ENCODE results near the gene ABHD14A. TPM values are rescaled to one million over a fixed set of nuclear protein-coding genes. Genes with fewer than 3 reads are reported as not detected.

Gene ABHD14A
- total and polyA plus RNA-seq, 2 of the 4 experiments (the other 2 are of a cell fraction): 3.4 to 10.0 TPM

DNA sequence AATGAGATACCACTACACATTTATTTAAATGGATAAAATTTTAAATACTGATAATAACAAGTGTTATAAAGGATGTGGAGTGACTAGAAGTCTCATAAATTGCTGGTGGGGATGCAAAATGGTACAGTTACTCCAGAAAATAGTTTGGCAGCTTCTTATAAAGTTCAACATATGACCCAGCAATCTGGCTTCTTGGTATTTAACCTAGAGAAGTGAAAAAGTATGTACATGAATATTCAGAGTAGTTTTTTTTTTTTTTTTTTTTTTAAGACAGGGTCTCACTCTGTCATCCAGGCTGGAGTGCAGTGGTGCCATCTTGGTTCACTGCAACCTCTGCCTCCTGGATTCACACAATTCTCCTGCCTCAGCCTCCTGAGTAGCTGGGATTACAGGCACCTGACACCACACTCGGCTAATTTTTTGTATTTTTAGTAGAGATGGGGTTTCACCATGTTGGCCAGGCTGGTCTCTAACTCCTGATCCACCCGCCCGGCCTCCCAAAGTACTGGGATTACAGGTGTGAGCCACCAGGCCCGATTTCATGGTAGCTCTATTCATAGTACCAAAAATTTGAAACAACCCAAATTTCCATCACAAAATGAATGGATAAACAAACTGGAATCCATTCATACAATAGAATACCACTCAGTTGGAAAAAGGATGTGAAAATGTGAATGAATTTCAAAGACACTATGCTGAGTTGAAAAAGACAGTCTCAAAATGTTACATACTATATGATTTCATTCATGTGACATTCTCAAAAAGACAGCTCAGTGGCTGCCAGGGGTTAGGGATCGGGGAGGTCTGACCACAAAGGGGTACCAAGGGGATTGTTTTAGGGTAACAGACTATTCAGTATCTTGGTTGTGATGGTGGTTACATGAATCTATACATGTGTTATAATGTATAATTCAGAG lies 47.5 kb upstream of the ABHD14A start (continued):
- TF ChIP-seq CEBPB (IDR thresholded peaks at IDR 0.05; ENCODE audit: low read depth, low read length): no peak

DNA sequence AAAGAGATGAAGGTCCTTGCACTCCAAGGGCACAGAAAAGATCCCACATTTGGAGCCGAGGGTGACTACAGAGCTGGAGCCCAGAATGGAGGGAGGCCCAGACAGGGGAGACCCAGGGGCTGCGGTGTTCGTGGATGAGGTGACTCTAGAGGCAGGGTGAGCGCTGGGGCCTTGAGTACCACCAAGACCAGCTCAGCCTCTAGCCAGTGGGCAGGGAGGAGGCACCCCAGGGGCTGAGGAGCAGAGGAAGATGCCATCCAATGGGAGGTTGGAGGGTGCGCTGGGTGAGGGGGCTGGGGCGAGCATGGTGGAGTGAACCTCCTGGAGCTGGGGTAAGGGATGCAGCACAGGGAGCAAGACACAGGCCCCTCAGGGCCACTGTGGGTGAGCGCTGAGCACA lies 46.4 kb upstream of the ABHD14A start:
- TF ChIP-seq NFE2L2 (IDR thresholded peaks at IDR 0.05; ENCODE audit: low read depth, low read length) (no peak), CEBPB (IDR thresholded peaks at IDR 0.05; ENCODE audit: low read depth, low read length) (no peak), BHLHE40 (IDR thresholded peaks at IDR 0.05; ENCODE audit: low read depth, low read length) (no peak), SMC3 (IDR thresholded peaks at IDR 0.05; ENCODE audit: low read depth, low read length) (no peak), RCOR1 (IDR thresholded peaks at IDR 0.05; ENCODE audit: insufficient replicate concordance, low read length) (no peak), MXI1 (IDR thresholded peaks at IDR 0.05; ENCODE audit: borderline replicate concordance, low read depth, low read length) (no peak), FOS (IDR thresholded peaks at IDR 0.05; ENCODE audit: low read depth, low read length) (no peak), RAD21 (IDR thresholded peaks at IDR 0.05; ENCODE audit: low read length) (no peak), POLR2A (IDR thresholded peaks at IDR 0.05; ENCODE audit: low read depth, low read length) (no peak), MAFK (IDR thresholded peaks at IDR 0.05; ENCODE audit: low read depth, low read length) (no peak), CHD1 (IDR thresholded peaks at IDR 0.05; ENCODE audit: low read depth, low read length) (no peak), MAZ (IDR thresholded peaks at IDR 0.05; ENCODE audit: borderline replicate concordance, low read depth, low read length) (no peak)
- TF ChIP-seq, protein P1, sequence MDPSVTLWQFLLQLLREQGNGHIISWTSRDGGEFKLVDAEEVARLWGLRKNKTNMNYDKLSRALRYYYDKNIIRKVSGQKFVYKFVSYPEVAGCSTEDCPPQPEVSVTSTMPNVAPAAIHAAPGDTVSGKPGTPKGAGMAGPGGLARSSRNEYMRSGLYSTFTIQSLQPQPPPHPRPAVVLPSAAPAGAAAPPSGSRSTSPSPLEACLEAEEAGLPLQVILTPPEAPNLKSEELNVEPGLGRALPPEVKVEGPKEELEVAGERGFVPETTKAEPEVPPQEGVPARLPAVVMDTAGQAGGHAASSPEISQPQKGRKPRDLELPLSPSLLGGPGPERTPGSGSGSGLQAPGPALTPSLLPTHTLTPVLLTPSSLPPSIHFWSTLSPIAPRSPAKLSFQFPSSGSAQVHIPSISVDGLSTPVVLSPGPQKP (IDR thresholded peaks at IDR 0.05; ENCODE audit: borderline replicate concordance, low read depth, low read length): no peak
- TF ChIP-seq, protein P2, sequence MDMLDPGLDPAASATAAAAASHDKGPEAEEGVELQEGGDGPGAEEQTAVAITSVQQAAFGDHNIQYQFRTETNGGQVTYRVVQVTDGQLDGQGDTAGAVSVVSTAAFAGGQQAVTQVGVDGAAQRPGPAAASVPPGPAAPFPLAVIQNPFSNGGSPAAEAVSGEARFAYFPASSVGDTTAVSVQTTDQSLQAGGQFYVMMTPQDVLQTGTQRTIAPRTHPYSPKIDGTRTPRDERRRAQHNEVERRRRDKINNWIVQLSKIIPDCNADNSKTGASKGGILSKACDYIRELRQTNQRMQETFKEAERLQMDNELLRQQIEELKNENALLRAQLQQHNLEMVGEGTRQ (IDR thresholded peaks at IDR 0.05; ENCODE audit: low read depth, low read length): no peak
- no TSS peak for BruUV-seq (replicated peaks)

More for the DNA sequence above, 46.4 kb upstream of the ABHD14A start:
- H3K23ac ChIP-seq (ENCODE audit: low read depth, low read length): no peak overlapping the region
- H3K56ac ChIP-seq (ENCODE audit: extremely low read depth, insufficient read depth, low read length): no peak overlapping the region
- no peaks in the 10 kb centered on the region for H3K9me1 ChIP-seq (ENCODE audit: insufficient read depth, low read length)
- H3K4me2 ChIP-seq (ENCODE audit: low read depth, low read length): no peak overlapping the region
- no peak overlapping the region for H3K4ac ChIP-seq (ENCODE audit: low read depth, low read length)
- H3K4me3 ChIP-seq (ENCODE audit: insufficient read depth, low read depth, low read length): no peak overlapping the region
- WGBS, 2 experiments (ENCODE audit: extremely low coverage in 2 of 2, insufficient read length in 1 of 2): 80% methylated on average over 1 of the region's 7 CpGs; no CpG with 5 or more reads in 1 of the 2 experiments
- no peaks in the 10 kb centered on the region for H3K9me3 ChIP-seq (ENCODE audit: control insufficient read depth, insufficient read depth, low read length)
- H2AK9ac ChIP-seq (replicated peaks; ENCODE audit: low read depth, low read length, poor library complexity): no peak overlapping the region
- intact Hi-C loops (cut with micrococcal nuclease) (loop anchor here (10.0 kb wide), 1 partner anchor 594 kb away; no protein-coding TSS in a partner anchor), dilution Hi-C loops (cut with HindIII; ENCODE audit: low sequenced_read_pairs, unreplicated experiment) (no loop called here), in situ Hi-C loops (cut with MboI; ENCODE audit: low sequenced_read_pairs) (loop anchor here (25.0 kb wide), 1 partner anchor 541 kb away; the partner anchor contains the start of genes MANF and RBM15B)
- H2BK20ac ChIP-seq (ENCODE audit: low read depth, low read length): no peak overlapping the region
- H2AK5ac ChIP-seq (ENCODE audit: low read depth, low read length): no peak overlapping the region
- no peak overlapping the region for H2BK120ac ChIP-seq (ENCODE audit: low read depth, low read length)
- no peak overlapping the region for H2AFZ ChIP-seq (replicated peaks; ENCODE audit: low read length, poor library complexity)
- DNase-seq: no peak
- H2BK15ac ChIP-seq (ENCODE audit: low read depth, low read length): no peak overlapping the region
- ChIA-PET CTCF (no interaction called here), POLR2A (ENCODE audit: unreplicated experiment) (no interaction called here)
- no peaks in the 10 kb centered on the region for H3K27me3 ChIP-seq (ENCODE audit: control insufficient read depth, insufficient read depth, low read length)
- no peak for ATAC-seq (ENCODE audit: low read depth)
- no peak overlapping the region for H4K8ac ChIP-seq (ENCODE audit: low read depth in 2 of 2, low read length in 2 of 2)
- H3K9ac ChIP-seq (ENCODE audit: low read depth, low read length): no peak overlapping the region
- no peak overlapping the region for H3K27ac ChIP-seq (ENCODE audit: insufficient read depth, low read length)
- no peak overlapping the region for H2BK5ac ChIP-seq (ENCODE audit: low read depth, low read length, poor library complexity, severe bottlenecking)
- H3K36me3 ChIP-seq (ENCODE audit: control insufficient read depth, insufficient read depth, low read length): peaks cover 14% of the 10 kb centered on the region
- no peak overlapping the region for H4K91ac ChIP-seq (ENCODE audit: insufficient read depth, low read depth, low read length)
- no peak overlapping the region for H4K5ac ChIP-seq (ENCODE audit: low read depth, low read length)
- H3K79me1 ChIP-seq (ENCODE audit: low read depth in 1 of 2, low read length in 2 of 2): no peaks in the 10 kb centered on the region
- no peak overlapping the region for H3K18ac ChIP-seq (ENCODE audit: low read depth, low read length)
- H3K4me1 ChIP-seq (ENCODE audit: control insufficient read depth, insufficient read depth, low read length): no peaks in the 10 kb centered on the region
- no peak overlapping the region for H3K14ac ChIP-seq (replicated peaks; ENCODE audit: low read depth, low read length)
- H4K20me1 ChIP-seq (ENCODE audit: insufficient read depth, low read length): no peaks in the 10 kb centered on the region
